ENCODE measurements around the gene SLC22A2. TPM values are rescaled to one million over a fixed set of nuclear protein-coding genes. Genes with fewer than 3 reads are reported as not detected.

Gene SLC22A2
- total RNA-seq, 2 experiments from 2014 or later, result not detected

DNA sequence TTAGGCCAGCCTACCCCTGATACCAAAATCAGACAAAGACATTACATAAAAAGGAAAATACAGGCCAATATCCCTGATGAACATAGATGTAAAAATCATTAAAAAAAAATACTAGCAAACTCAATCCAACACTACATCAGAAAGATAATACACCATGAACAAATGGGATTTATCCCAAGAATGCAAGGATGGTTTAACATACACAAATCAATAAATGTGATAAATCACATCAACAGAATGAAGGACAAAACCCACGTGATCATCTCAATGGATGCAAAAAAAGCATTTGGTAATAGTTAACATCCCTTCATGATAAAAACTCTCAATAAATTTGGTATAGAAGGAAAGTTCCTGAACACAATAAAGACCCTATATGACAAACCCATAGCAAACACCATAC, 63.8 kb downstream of the SLC22A2 start:
- Histone ChIP-seq H3K4me2 (ENCODE audit: low read length) (no peak overlapping the region), H3K9me2 (ENCODE audit: insufficient read depth, low read length) (no peaks in the 10 kb centered on the region), H3K9me3 (ENCODE audit: low read length) (peaks cover 5% of the 10 kb centered on the region; the same call in 1 of the 2 replicates), H3K79me2 (ENCODE audit: insufficient read depth, low read depth, low read length) (no peaks in the 10 kb centered on the region), H2AFZ (ENCODE audit: low read length) (no peak overlapping the region), H3K4me3 (ENCODE audit: low read depth, low read length, poor library complexity, severe bottlenecking) (no peak overlapping the region), H4K20me1 (ENCODE audit: insufficient read depth, low read length) (no peaks in the 10 kb centered on the region), H3K4me1 (ENCODE audit: insufficient read depth, low read length, poor library complexity, severe bottlenecking) (no peaks in the 10 kb centered on the region), H3K36me3 (ENCODE audit: insufficient read depth, low read length) (no peaks in the 10 kb centered on the region), H3K27ac (ENCODE audit: low read depth, low read length, poor library complexity, severe bottlenecking) (no peak overlapping the region)
- POLR2A ChIA-PET, result no interaction called here
- no peak for DNase-seq (ENCODE audit: low spot score)
- CTCF ChIA-PET (ENCODE audit: unreplicated experiment), result no interaction called here
- BruUV-seq (replicated peaks), result no TSS peak
- intact Hi-C loops (cut with micrococcal nuclease; ENCODE audit: unreplicated experiment), result no loop called here
- TF ChIP-seq EZH2phosphoT487 (IDR thresholded peaks at IDR 0.05; ENCODE audit: borderline replicate concordance, low read depth, low read length), result no peak
- TF ChIP-seq, protein P1, sequence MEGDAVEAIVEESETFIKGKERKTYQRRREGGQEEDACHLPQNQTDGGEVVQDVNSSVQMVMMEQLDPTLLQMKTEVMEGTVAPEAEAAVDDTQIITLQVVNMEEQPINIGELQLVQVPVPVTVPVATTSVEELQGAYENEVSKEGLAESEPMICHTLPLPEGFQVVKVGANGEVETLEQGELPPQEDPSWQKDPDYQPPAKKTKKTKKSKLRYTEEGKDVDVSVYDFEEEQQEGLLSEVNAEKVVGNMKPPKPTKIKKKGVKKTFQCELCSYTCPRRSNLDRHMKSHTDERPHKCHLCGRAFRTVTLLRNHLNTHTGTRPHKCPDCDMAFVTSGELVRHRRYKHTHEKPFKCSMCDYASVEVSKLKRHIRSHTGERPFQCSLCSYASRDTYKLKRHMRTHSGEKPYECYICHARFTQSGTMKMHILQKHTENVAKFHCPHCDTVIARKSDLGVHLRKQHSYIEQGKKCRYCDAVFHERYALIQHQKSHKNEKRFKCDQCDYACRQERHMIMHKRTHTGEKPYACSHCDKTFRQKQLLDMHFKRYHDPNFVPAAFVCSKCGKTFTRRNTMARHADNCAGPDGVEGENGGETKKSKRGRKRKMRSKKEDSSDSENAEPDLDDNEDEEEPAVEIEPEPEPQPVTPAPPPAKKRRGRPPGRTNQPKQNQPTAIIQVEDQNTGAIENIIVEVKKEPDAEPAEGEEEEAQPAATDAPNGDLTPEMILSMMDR (conservative IDR thresholded peaks at IDR 0.05; ENCODE audit: low read length), result no peak

DNA sequence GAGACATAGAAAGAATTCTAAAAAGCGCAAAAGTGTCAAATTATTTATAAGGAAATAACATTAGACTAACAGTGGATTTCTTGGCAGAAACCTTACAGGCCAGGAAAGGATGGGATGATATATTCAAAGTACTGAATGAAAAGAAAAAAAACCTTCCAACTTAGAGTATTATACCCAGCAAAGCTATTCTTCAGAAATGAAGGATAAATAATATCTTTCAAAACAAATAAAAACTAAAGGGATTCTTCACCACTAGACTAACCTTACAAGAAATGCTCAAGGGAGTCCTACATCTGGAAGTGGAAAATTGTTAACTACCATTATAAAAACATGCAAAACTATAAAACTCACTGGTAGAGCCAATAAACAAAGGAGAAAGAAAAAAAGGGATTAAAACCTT, 65.8 kb downstream of the SLC22A2 start:
- H3K4me1 ChIP-seq (ENCODE audit: insufficient read depth, low read length, poor library complexity, severe bottlenecking), result no peaks in the 10 kb centered on the region
- intact Hi-C loops (cut with micrococcal nuclease; ENCODE audit: unreplicated experiment), result no loop called here
- no peaks in the 10 kb centered on the region for H3K36me3 ChIP-seq (ENCODE audit: insufficient read depth, low read length)
- BruUV-seq (replicated peaks), result no TSS peak
- no peak overlapping the region for H3K27ac ChIP-seq (ENCODE audit: low read depth, low read length, poor library complexity, severe bottlenecking)
- ChIA-PET CTCF (ENCODE audit: unreplicated experiment) (no interaction called here), POLR2A (no interaction called here)
- TF ChIP-seq, protein P1 (conservative IDR thresholded peaks at IDR 0.05; ENCODE audit: low read length), result no peak
- TF ChIP-seq EZH2phosphoT487 (IDR thresholded peaks at IDR 0.05; ENCODE audit: borderline replicate concordance, low read depth, low read length), result no peak
- no peak for DNase-seq (ENCODE audit: low spot score)
- H3K9me2 ChIP-seq (ENCODE audit: insufficient read depth, low read length), result no peaks in the 10 kb centered on the region
- no peak overlapping the region for H3K4me3 ChIP-seq (ENCODE audit: low read depth, low read length, poor library complexity, severe bottlenecking)
- no peaks in the 10 kb centered on the region for H3K79me2 ChIP-seq (ENCODE audit: insufficient read depth, low read depth, low read length)
- H4K20me1 ChIP-seq (ENCODE audit: insufficient read depth, low read length), result no peaks in the 10 kb centered on the region
- H2AFZ ChIP-seq (ENCODE audit: low read length), result no peak overlapping the region
- H3K4me2 ChIP-seq (ENCODE audit: low read length), result no peak overlapping the region
- H3K9me3 ChIP-seq (ENCODE audit: low read length), result peaks cover 5% of the 10 kb centered on the region; the same call in 1 of the 2 replicates

DNA sequence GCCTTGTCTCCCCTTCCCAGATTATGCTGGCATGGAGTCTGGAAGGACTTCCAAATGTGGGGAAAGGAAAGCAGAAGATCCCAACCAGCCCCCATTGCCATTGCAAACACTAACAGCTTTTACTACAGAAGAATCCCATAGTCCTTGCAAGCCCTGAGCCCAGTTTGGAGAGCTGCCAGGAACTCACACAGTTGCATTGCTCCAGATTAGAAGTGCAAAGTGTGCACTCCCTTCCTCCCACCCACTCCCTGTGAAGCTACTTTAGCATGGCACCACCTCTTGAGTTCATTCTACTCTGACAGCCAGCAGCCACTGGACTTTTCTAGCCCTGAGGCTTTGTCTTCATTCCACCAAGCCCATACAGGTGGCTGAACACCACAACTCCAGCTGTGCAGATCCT, 67.6 kb downstream of the SLC22A2 start:
- Histone ChIP-seq H3K4me3 (ENCODE audit: low read depth, low read length, poor library complexity, severe bottlenecking) (no peak overlapping the region), H3K9me2 (ENCODE audit: insufficient read depth, low read length) (no peaks in the 10 kb centered on the region), H3K79me2 (ENCODE audit: insufficient read depth, low read depth, low read length) (no peaks in the 10 kb centered on the region), H3K36me3 (ENCODE audit: insufficient read depth, low read length) (no peaks in the 10 kb centered on the region), H3K9me3 (ENCODE audit: low read length) (peaks cover 5% of the 10 kb centered on the region; the same call in 1 of the 2 replicates), H4K20me1 (ENCODE audit: insufficient read depth, low read length) (no peaks in the 10 kb centered on the region), H2AFZ (ENCODE audit: low read length) (no peak overlapping the region), H3K4me2 (ENCODE audit: low read length) (no peak overlapping the region), H3K4me1 (ENCODE audit: insufficient read depth, low read length, poor library complexity, severe bottlenecking) (no peaks in the 10 kb centered on the region), H3K27ac (ENCODE audit: low read depth, low read length, poor library complexity, severe bottlenecking) (no peak overlapping the region)
- intact Hi-C loops (cut with micrococcal nuclease; ENCODE audit: unreplicated experiment), result no loop called here
- BruUV-seq (replicated peaks), result no TSS peak
- ChIA-PET POLR2A (interaction anchor here (0.5 kb wide), 1 partner anchor 311 kb away, joined by 3 read pairs; no protein-coding TSS in a partner anchor), CTCF (ENCODE audit: unreplicated experiment) (no interaction called here)
- no peak for DNase-seq (ENCODE audit: low spot score)
- TF ChIP-seq, protein P1 (conservative IDR thresholded peaks at IDR 0.05; ENCODE audit: low read length), result no peak
- TF ChIP-seq EZH2phosphoT487 (IDR thresholded peaks at IDR 0.05; ENCODE audit: borderline replicate concordance, low read depth, low read length), result no peak

All from OCI-LY7 (cell line).